Measurements from ENCODE around the gene POLDIP3.

The POLDIP3 gene

DNA sequence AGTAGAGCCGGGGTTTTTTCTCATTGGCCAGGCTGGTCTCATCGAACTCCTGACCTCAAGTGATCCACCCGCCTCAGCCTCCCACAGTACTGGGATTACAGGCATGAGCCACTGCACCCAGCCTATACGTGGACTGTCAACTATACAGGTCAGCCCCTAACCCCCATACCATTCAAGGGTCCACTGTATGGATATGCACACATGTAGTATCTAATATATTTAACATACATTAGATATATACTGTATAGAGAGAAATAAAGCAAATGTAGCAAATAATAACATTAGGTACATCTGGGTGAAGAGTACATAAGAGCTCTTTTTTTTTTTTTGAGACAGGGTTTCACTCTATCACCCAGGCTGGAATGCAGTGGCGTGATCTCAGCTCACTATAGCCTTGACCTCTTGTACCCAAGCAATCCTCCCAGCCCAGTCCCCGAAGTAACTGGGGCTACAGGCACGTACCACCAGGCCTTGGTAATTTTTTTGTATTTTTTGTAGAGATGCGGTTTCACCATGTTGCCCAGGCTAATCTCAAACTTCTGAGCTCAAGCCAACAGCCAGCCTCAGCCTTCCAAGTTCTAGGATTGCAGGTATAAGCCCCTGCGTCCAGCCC is 27.2 kb upstream of the POLDIP3 start:
- TF ChIP-seq TAF1 (IDR thresholded peaks at IDR 0.05; ENCODE audit: borderline replicate concordance, insufficient read depth, low read length) (no peak), FOXP2 (optimal IDR thresholded peaks at IDR 0.05; ENCODE audit: borderline replicate concordance, extremely low read depth, extremely low read length, insufficient read depth) (no peak), SIN3A (IDR thresholded peaks at IDR 0.05; ENCODE audit: borderline replicate concordance, insufficient read depth, low read length) (no peak), POLR2AphosphoS5 (IDR thresholded peaks at IDR 0.05; ENCODE audit: low read depth, low read length) (no peak)
- TF ChIP-seq, protein P1, sequence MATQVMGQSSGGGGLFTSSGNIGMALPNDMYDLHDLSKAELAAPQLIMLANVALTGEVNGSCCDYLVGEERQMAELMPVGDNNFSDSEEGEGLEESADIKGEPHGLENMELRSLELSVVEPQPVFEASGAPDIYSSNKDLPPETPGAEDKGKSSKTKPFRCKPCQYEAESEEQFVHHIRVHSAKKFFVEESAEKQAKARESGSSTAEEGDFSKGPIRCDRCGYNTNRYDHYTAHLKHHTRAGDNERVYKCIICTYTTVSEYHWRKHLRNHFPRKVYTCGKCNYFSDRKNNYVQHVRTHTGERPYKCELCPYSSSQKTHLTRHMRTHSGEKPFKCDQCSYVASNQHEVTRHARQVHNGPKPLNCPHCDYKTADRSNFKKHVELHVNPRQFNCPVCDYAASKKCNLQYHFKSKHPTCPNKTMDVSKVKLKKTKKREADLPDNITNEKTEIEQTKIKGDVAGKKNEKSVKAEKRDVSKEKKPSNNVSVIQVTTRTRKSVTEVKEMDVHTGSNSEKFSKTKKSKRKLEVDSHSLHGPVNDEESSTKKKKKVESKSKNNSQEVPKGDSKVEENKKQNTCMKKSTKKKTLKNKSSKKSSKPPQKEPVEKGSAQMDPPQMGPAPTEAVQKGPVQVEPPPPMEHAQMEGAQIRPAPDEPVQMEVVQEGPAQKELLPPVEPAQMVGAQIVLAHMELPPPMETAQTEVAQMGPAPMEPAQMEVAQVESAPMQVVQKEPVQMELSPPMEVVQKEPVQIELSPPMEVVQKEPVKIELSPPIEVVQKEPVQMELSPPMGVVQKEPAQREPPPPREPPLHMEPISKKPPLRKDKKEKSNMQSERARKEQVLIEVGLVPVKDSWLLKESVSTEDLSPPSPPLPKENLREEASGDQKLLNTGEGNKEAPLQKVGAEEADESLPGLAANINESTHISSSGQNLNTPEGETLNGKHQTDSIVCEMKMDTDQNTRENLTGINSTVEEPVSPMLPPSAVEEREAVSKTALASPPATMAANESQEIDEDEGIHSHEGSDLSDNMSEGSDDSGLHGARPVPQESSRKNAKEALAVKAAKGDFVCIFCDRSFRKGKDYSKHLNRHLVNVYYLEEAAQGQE (IDR thresholded peaks at IDR 0.05; ENCODE audit: insufficient read depth in 1 of 2, low read depth in 2 of 2, low read length in 2 of 2), result no peak

DNA sequence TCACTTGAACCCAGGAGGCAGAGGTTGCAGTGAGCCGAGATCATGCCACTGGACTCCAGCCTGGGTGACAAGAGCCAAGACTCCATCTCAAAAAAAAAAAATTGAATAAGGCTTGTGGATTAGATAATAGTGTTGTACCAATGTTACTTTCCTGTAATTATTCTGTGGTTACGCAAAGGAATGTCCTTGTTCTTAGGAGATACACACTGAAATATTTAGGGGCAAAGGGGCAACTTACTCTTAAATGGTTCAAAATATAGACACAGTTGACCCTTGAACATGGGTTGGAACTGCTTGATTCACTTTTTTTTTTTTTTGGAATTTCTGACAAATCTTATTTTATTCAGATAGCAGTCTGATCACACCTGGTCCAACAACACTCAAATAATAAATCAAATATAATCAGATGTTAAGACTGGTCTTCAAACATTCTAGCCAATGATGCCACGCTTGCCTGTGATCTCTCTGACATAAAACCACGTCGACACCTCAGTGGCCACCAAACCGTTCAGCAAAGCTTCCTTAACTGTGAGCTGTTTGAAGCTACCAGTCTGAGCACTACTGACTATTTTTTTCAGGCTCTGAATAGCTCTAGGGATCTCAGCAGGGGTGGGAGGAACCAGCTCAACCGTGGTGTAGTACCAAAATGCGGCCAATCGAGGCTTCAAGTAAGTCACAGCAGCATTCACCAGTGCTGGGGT is 25.0 kb upstream of the POLDIP3 start:
- no peak for TF ChIP-seq POLR2AphosphoS5 (IDR thresholded peaks at IDR 0.05; ENCODE audit: low read depth, low read length)
- TF ChIP-seq, protein P1 (IDR thresholded peaks at IDR 0.05; ENCODE audit: insufficient read depth in 1 of 2, low read depth in 2 of 2, low read length in 2 of 2), result no peak
- no peak for TF ChIP-seq FOXP2 (optimal IDR thresholded peaks at IDR 0.05; ENCODE audit: borderline replicate concordance, extremely low read depth, extremely low read length, insufficient read depth)
- TF ChIP-seq SIN3A (IDR thresholded peaks at IDR 0.05; ENCODE audit: borderline replicate concordance, insufficient read depth, low read length), result no peak
- no peak for TF ChIP-seq TAF1 (IDR thresholded peaks at IDR 0.05; ENCODE audit: borderline replicate concordance, insufficient read depth, low read length)

DNA sequence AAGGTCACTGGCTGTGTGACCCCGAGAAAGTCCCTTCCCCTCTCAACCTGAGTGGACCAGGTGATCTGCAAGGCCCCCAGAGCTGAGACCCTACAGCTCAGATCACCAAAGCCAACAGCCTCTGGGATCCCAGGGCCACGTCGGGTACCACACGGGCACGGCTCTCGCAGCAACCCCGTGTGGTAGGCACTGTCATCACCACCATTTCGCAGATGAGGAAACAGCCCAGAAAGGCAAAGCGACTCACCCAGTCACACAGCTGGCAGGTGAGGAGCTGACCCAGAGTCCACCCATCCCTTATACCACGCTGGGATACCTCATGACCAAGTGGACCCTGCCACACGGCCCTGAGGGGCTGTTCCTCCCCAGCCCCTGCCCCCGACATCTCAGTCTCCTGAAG is 22.9 kb upstream of the POLDIP3 start:
- no peak for TF ChIP-seq FOXP2 (optimal IDR thresholded peaks at IDR 0.05; ENCODE audit: borderline replicate concordance, extremely low read depth, extremely low read length, insufficient read depth)
- no peak for TF ChIP-seq TAF1 (IDR thresholded peaks at IDR 0.05; ENCODE audit: borderline replicate concordance, insufficient read depth, low read length)
- TF ChIP-seq, protein P1 (IDR thresholded peaks at IDR 0.05; ENCODE audit: insufficient read depth in 1 of 2, low read depth in 2 of 2, low read length in 2 of 2), result no peak

DNA sequence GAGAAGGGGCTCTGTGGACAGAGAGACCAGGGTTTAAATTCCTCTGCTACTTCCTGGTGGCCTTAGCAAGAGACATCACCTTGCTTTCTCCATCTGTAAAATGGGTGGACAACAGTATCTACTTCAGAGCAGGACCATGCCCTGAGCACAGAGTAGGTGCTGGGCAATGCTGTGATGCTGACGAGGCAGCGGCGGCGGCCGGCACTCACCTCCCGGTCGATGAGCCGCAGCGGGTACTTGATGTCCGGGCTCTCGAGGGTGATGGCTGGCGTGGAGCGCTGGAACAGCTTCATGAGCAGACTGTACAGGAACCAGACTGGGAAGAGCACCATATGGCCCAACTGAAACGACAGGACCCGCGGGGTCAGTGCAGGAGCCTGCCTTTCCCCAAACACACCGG is 21.8 kb upstream of the POLDIP3 start:
- no peak for TF ChIP-seq FOXP2 (optimal IDR thresholded peaks at IDR 0.05; ENCODE audit: borderline replicate concordance, extremely low read depth, extremely low read length, insufficient read depth)
- no peak for TF ChIP-seq POLR2AphosphoS5 (IDR thresholded peaks at IDR 0.05; ENCODE audit: low read depth, low read length)
- TF ChIP-seq, protein P1 (IDR thresholded peaks at IDR 0.05; ENCODE audit: insufficient read depth in 1 of 2, low read depth in 2 of 2, low read length in 2 of 2), result no peak
- TF ChIP-seq TAF1 (IDR thresholded peaks at IDR 0.05; ENCODE audit: borderline replicate concordance, insufficient read depth, low read length), result no peak
- no peak for TF ChIP-seq SIN3A (IDR thresholded peaks at IDR 0.05; ENCODE audit: borderline replicate concordance, insufficient read depth, low read length)

Measured in PFSK-1 (cell line).